GM13977 (cell line): Measurements from ENCODE around the gene NEUROD2.
A peak's percentile ranks its signal among the peaks of the same experiment; 100 is the strongest.

ENCODE experiments used
- DNase-seq: peaks from one replicate; pipeline ENCODE4 v3.0.0; 2012; ENCODE audit warnings: low spot score
- CTCF ChIP-seq: IDR thresholded peaks from 2 replicates; pipeline ENCODE4 v1.5.1; 2012; ENCODE audit warnings: mild to moderate bottlenecking, control low read depth; ENCODE audit not compliant: insufficient read depth; ENCODE audit errors: extremely low read depth, missing control alignments
- in situ Hi-C: fragments of 300-500 bp; cut with MboI; formaldehyde crosslinking; loops from one replicate; pipeline ENCODE4 v1.12.0; 2022; ENCODE audit warnings: low sequenced_read_pairs, low pct_unique_long_range_greater_than_20kb, mixed read lengths, inconsistent platforms; ENCODE audit not compliant: unreplicated experiment

NEUROD2 gene

GRCh38 chr17:39636587-39636926 lies 28.8 kb upstream of the NEUROD2 start:
- peak; percentile 60 for DNase-seq
- in situ Hi-C loops = loop anchor here (10.0 kb wide), 1 partner anchor 338 kb away; no protein-coding TSS in a partner anchor
- TF ChIP-seq CTCF = no peak

GRCh38 chr17:39635614-39636176 lies 28.0 kb upstream of the NEUROD2 start:
- in situ Hi-C loops = loop anchor here (10.0 kb wide), 1 partner anchor 339 kb away; no protein-coding TSS in a partner anchor

GRCh38 chr17:39634384-39634871 lies 26.7 kb upstream of the NEUROD2 start:
- DNase-seq = peak; percentile 61
- in situ Hi-C loops = loop anchor here (10.0 kb wide), 1 partner anchor 340 kb away; no protein-coding TSS in a partner anchor
- TF ChIP-seq CTCF = peak; percentile 51

More at GRCh38 chr17:39635614-39636176, 28.0 kb upstream of the NEUROD2 start:
- DNase-seq = no peak
- TF ChIP-seq CTCF = no peak

- in situ Hi-C loops = loop anchor here (10.0 kb wide), 1 partner anchor 341 kb away; no protein-coding TSS in a partner anchor
- TF ChIP-seq CTCF = no peak
- DNase-seq = no peak
Measured at GRCh38 chr17:39633570-39634183, 26.0 kb upstream of the NEUROD2 start.

- in situ Hi-C loops = loop anchor here (10.0 kb wide), 1 partner anchor 342 kb away; no protein-coding TSS in a partner anchor
- no peak for TF ChIP-seq CTCF
- DNase-seq = no peak
Measured at GRCh38 chr17:39632153-39632941, 24.6 kb upstream of the NEUROD2 start.

- no peak for DNase-seq
- in situ Hi-C loops = loop anchor here (10.0 kb wide), 1 partner anchor 343 kb away; no protein-coding TSS in a partner anchor
- no peak for TF ChIP-seq CTCF
Measured at GRCh38 chr17:39631403-39631802, 23.7 kb upstream of the NEUROD2 start.
